Right lobe of liver (tissue), 4 donors: ENCODE results near the gene MYOZ3.

Experiments
- CTCF ChIP-seq, 4 donors: fragments of 200-600 bp in 3 of 4; fragments of 450-650 bp in 1 of 4; IDR thresholded peaks; one replicate each; pipeline versions ENCODE4 v1.5.1 to v1.8.0; 2016 to 2022; ENCODE audit warnings: antibody characterized with exemption in 4 of 4, mild to moderate bottlenecking in 2 of 4
- POLR2A ChIP-seq: fragments of 450-650 bp; IDR thresholded peaks from one replicate; pipeline ENCODE4 v1.6.1; 2017; ENCODE audit warnings: antibody characterized with exemption, mild to moderate bottlenecking
- donor health status: DM: no; HTN: no; CAD: no.
- donor health status: DM: no; HTN: no; CAD: no.
- donor health status: DM: no; HTN: yes; CAD: no.

- TF ChIP-seq CTCF (IDR thresholded peaks at IDR 0.05) (no peak), POLR2A (no peak)
These were observed 23.6 kb upstream of the MYOZ3 start for GRCh38 chr5:150637245-150638052.
